Tibial artery (tissue), 4 donors: ENCODE data around the gene CYB5R3.

Experiments
- DNase-seq, 2 donors: peaks; one replicate each; pipeline ENCODE4 v3.0.0-alpha.2; 2019
- H3K27ac ChIP-seq, 2 donors: fragments of 200-600 bp; sonication (generic) in 1 of 2; 1 replicate in 1 of 2; 2 replicates in 1 of 2; pipeline ENCODE4 v1.5.1; 2018 to 2019; ENCODE audit warnings: mild to moderate bottlenecking in 1 of 2
- H3K27me3 ChIP-seq, 2 donors: fragments of 200-600 bp; sonication (generic) in 1 of 2; one replicate each; pipeline versions ENCODE4 v1.5.1 to v1.6.0; 2016 to 2019
- H3K36me3 ChIP-seq, 3 donors: fragments of 200-600 bp; sonication (generic) in 2 of 3; one replicate each; pipeline ENCODE4 v1.5.1; 2016 to 2019; ENCODE audit warnings: mild to moderate bottlenecking in 2 of 3
- H3K4me1 ChIP-seq, 4 donors: fragments of 200-600 bp; sonication (generic) in 2 of 4; 1 replicate in 3 of 4; 2 replicates in 1 of 4; pipeline ENCODE4 v1.5.1; 2016 to 2019
- H3K4me3 ChIP-seq, 2 donors: fragments of 200-600 bp; sonication (generic) in 1 of 2; 1 replicate in 1 of 2; 2 replicates in 1 of 2; pipeline ENCODE4 v1.5.1; 2018 to 2019; ENCODE audit warnings: mild to moderate bottlenecking in 2 of 2
- H3K9me3 ChIP-seq, 3 donors: fragments of 200-600 bp; sonication (generic) in 1 of 3; one replicate each; pipeline ENCODE4 v1.5.1; 2016 to 2019
- CTCF ChIP-seq, 2 experiments: fragments of 200-600 bp in 1 of 2; fragments of 450-650 bp in 1 of 2; IDR thresholded peaks; one replicate each; pipeline ENCODE4 v1.5.1; 2017 to 2019; ENCODE audit warnings: antibody characterized with exemption in 2 of 2, mild to moderate bottlenecking in 1 of 2, moderate library complexity in 1 of 2
- intact Hi-C: fragments of 100-400 bp; cut with DNase I; formaldehyde crosslinking; loops from one replicate; pipeline ENCODE4 v1.15.0; 2023; ENCODE audit warnings: low total_unique reads

Gene CYB5R3

GRCh38 chr22:42686756-42687491 lies 37.7 kb upstream of the CYB5R3 start:
- Histone ChIP-seq H3K36me3 (peaks cover 0 to 11% (median 0%) of the 10 kb centered on the region in 3 donors), H3K27me3 (no peaks in the 10 kb centered on the region), H3K27ac (peak overlapping the region; percentile 89 to 96), H3K4me1 (peaks cover 0 to 97% (median 79%) of the 10 kb centered on the region in 4 donors), H3K4me3 (no peak overlapping the region), H3K9me3 (no peaks in the 10 kb centered on the region)
- DNase-seq, result peak in 1 of 2 donors; percentile 68
- TF ChIP-seq CTCF (IDR thresholded peaks at IDR 0.05), result no peak
- intact Hi-C loops, result no loop called here

- H3K27ac ChIP-seq, result peak overlapping the region; percentile 89 to 96
- H3K9me3 ChIP-seq, result no peaks in the 10 kb centered on the region
- intact Hi-C loops, result no loop called here
- no peak for TF ChIP-seq CTCF (IDR thresholded peaks at IDR 0.05)
- DNase-seq, result peak in 1 of 2 donors; percentile 90
- peaks cover 0 to 94% (median 79%) of the 10 kb centered on the region in 4 donors for H3K4me1 ChIP-seq
- peaks cover 0 to 3% (median 0%) of the 10 kb centered on the region in 3 donors for H3K36me3 ChIP-seq
- H3K4me3 ChIP-seq, result no peak overlapping the region
- no peaks in the 10 kb centered on the region for H3K27me3 ChIP-seq
These were observed 36.9 kb upstream of the CYB5R3 start for GRCh38 chr22:42685941-42686653.

- intact Hi-C loops, result no loop called here
- Histone ChIP-seq H3K27ac (peak overlapping the region; percentile 89 to 96), H3K27me3 (no peaks in the 10 kb centered on the region), H3K9me3 (no peaks in the 10 kb centered on the region), H3K36me3 (no peaks in the 10 kb centered on the region), H3K4me3 (no peak overlapping the region), H3K4me1 (peaks cover 0 to 94% (median 77%) of the 10 kb centered on the region in 4 donors)
- peak; percentile 67 to 81 for DNase-seq
- no peak for TF ChIP-seq CTCF (IDR thresholded peaks at IDR 0.05)
These were observed 35.4 kb upstream of the CYB5R3 start for GRCh38 chr22:42684462-42685195.

- Histone ChIP-seq H3K4me1 (peaks cover 0 to 85% (median 68%) of the 10 kb centered on the region in 4 donors), H3K9me3 (no peaks in the 10 kb centered on the region), H3K27ac (peak overlapping the region; percentile 89 to 96), H3K36me3 (no peaks in the 10 kb centered on the region), H3K4me3 (no peak overlapping the region), H3K27me3 (no peaks in the 10 kb centered on the region)
- intact Hi-C loops, result no loop called here
- TF ChIP-seq CTCF (IDR thresholded peaks at IDR 0.05), result no peak
- peak; percentile 78 to 94 for DNase-seq
These were observed 34.5 kb upstream of the CYB5R3 start for GRCh38 chr22:42683578-42684283.
